HG02610 (cell line): ENCODE data around the gene CERS6.
A peak's percentile ranks its signal among the peaks of the same experiment; 100 is the strongest.

ENCODE experiments used
- ATAC-seq: cut with Tn5 transposase; IDR thresholded peaks from one replicate; pipeline ENCODE4 v1.9.1; 2021; ENCODE audit warnings: mild to moderate bottlenecking, moderate library complexity; ENCODE audit not compliant: unreplicated experiment

The CERS6 gene

GRCh38 chr2:168722592-168722991, 266.5 kb downstream of the CERS6 start:
- ATAC-seq = no peak

- no peak for ATAC-seq
Observed at GRCh38 chr2:168723275-168723899, 267.3 kb downstream of the CERS6 start.

- peak; percentile 44 for ATAC-seq
Observed at GRCh38 chr2:168726375-168726774, 270.3 kb downstream of the CERS6 start.

- no peak for ATAC-seq
Observed at GRCh38 chr2:168727904-168728470, 271.9 kb downstream of the CERS6 start.

- ATAC-seq = no peak
Observed at GRCh38 chr2:168729455-168729854, 273.4 kb downstream of the CERS6 start.

GRCh38 chr2:168730344-168730743, 274.3 kb downstream of the CERS6 start:
- no peak for ATAC-seq

- ATAC-seq = no peak
Observed at GRCh38 chr2:168731002-168731401, 274.9 kb downstream of the CERS6 start.

- peak; percentile 45 for ATAC-seq
Observed at GRCh38 chr2:168731616-168732015, 275.5 kb downstream of the CERS6 start.

- ATAC-seq = no peak
Observed at GRCh38 chr2:168732100-168732499, 276.0 kb downstream of the CERS6 start.

GRCh38 chr2:168732506-168732905, 276.4 kb downstream of the CERS6 start:
- no peak for ATAC-seq

- no peak for ATAC-seq
Observed at GRCh38 chr2:168734199-168734760, 278.2 kb downstream of the CERS6 start.

- no peak for ATAC-seq
Observed at GRCh38 chr2:168736649-168737445, 280.8 kb downstream of the CERS6 start.

GRCh38 chr2:168738062-168738461, 282.0 kb downstream of the CERS6 start:
- no peak for ATAC-seq

- no peak for ATAC-seq
Observed at GRCh38 chr2:168740360-168740759, 284.3 kb downstream of the CERS6 start.

- ATAC-seq = no peak
Observed at GRCh38 chr2:168740788-168741187, 284.7 kb downstream of the CERS6 start.

- ATAC-seq = no peak
Observed at GRCh38 chr2:168742258-168742932, 286.3 kb downstream of the CERS6 start.

- ATAC-seq = no peak
Observed at GRCh38 chr2:168744844-168745243, 288.8 kb downstream of the CERS6 start.

- ATAC-seq = no peak
Observed at GRCh38 chr2:168748461-168748860, 292.4 kb downstream of the CERS6 start.

- ATAC-seq = no peak
Observed at GRCh38 chr2:168749297-168749696, 293.2 kb downstream of the CERS6 start.

GRCh38 chr2:168751104-168751740, 295.1 kb downstream of the CERS6 start:
- peak; percentile 91 for ATAC-seq

- ATAC-seq = no peak
Observed at GRCh38 chr2:168752361-168752760, 296.3 kb downstream of the CERS6 start.
